Heart left ventricle (tissue), 16 donors: ENCODE data around the gene PHLPP1. TPM values are rescaled to one million over a fixed set of nuclear protein-coding genes. Genes with fewer than 3 reads are reported as not detected.

Experiments used
- ATAC-seq, 4 donors: fragments of 200-7000 bp; cut with Tn5 transposase; one replicate each; pipeline ENCODE4 v1.9.1; 2020 to 2022; ENCODE audit warnings: moderate library complexity in 4 of 4, mild to moderate bottlenecking in 3 of 4, moderate number of reproducible peaks in 1 of 4
- DNase-seq, 5 donors: peaks; one replicate each; pipeline ENCODE4 v3.0.0-alpha.2; 2020
- H3K27ac ChIP-seq, 12 donors: fragments of 200-600 bp; sonication (generic) in 4 of 12; one replicate each; pipeline versions ENCODE4 v1.5.0 to v1.8.0; 2016 to 2022; ENCODE audit warnings: mild to moderate bottlenecking in 2 of 12
- H3K27me3 ChIP-seq, 9 donors: fragments of 200-600 bp; sonication (generic) in 2 of 9; one replicate each; pipeline versions ENCODE4 v1.5.1 to v1.8.0; 2016 to 2022; ENCODE audit warnings: mild to moderate bottlenecking in 3 of 9
- H3K36me3 ChIP-seq, 9 donors: fragments of 200-600 bp; sonication (generic) in 2 of 9; one replicate each; pipeline versions ENCODE4 v1.5.0 to v1.8.0; 2018 to 2022; ENCODE audit warnings: mild to moderate bottlenecking in 2 of 9
- H3K4me1 ChIP-seq, 12 donors: fragments of 200-600 bp; sonication (generic) in 4 of 12; one replicate each; pipeline versions ENCODE4 v1.5.0 to v1.8.0; 2016 to 2022; ENCODE audit warnings: mild to moderate bottlenecking in 3 of 12
- H3K4me3 ChIP-seq, 12 donors: fragments of 200-600 bp; sonication (generic) in 4 of 12; one replicate each; pipeline versions ENCODE4 v1.5.0 to v1.8.0; 2017 to 2022; ENCODE audit warnings: mild to moderate bottlenecking in 9 of 12, moderate library complexity in 4 of 12
- H3K9me3 ChIP-seq, 12 donors: fragments of 200-600 bp; sonication (generic) in 4 of 12; one replicate each; pipeline versions ENCODE4 v1.5.0 to v1.8.0; 2016 to 2022; ENCODE audit warnings: mild to moderate bottlenecking in 1 of 12
- POLR2A ChIP-seq, 2 donors: fragments of 450-650 bp; IDR thresholded peaks; one replicate each; pipeline ENCODE4 v1.6.1; 2017; ENCODE audit warnings: antibody characterized with exemption in 2 of 2, mild to moderate bottlenecking in 2 of 2, moderate library complexity in 2 of 2
- WGBS, 4 donors: extraction: QIAGEN DNeasy Blood & Tissue Kit in 2 of 4; methylation state at CpG; one replicate each; pipeline versions ENCODE4 v1.1.5 to v1.1.7; 2013 to 2018; 5-methylcytosine and 5-hydroxymethylcytosine counted together
- intact Hi-C, 10 donors: fragments of 100-400 bp; cut with DNase I; formaldehyde crosslinking; loops; one replicate each; pipeline versions ENCODE4 v1.11.1 to v1.14.2; 2022
- polyA plus RNA-seq, 2 donors: library from polyadenylated mRNA; stranded (reverse); fragments of 200-250 nt; gene quantifications; one replicate each; pipeline ENCODE4 v1.2.3, GENCODE V29; 2013
- total RNA-seq, 9 donors: library from RNA; depleted of rRNA in 2 of 9; stranded (reverse); fragments of >200 nt in 2 of 9; fragmentation: NEBNext Ultra II Directional in 3 of 9; extraction: Animal tissue kit (Norgen Biotek cat#: 25700) in 3 of 9; gene quantifications; one replicate each; pipeline versions ENCODE4 v1.1.0 to v1.2.4, GENCODE V29; 2016 to 2023
- TF ChIP-seq, protein P1 (sequence below), 12 donors: fragments of 200-600 bp; sonication (generic) in 4 of 12; IDR thresholded peaks; one replicate each; pipeline versions ENCODE4 v1.5.0 to v1.8.0; 2018 to 2022; ENCODE audit warnings: antibody characterized with exemption in 12 of 12, mild to moderate bottlenecking in 5 of 12
- donor health status: ischemic (EF 13 %, LVEDD 7.1; RV severe dilation, severe dysfunction).
- donor health status: healthy with polysubstance abuse.
- donor health status: DM: no; HTN: yes; CAD: no.
- donor health status: DM: no; HTN: no; CAD: no.
- donor health status: ischemic (EF 25% LVEDD 6.9; RV normal size, moderate dysfunction).
- donor health status: ischemic (EF 25% LVEDD 5.7; RV mildly dilated, moderate dysfunction).
- donor health status: healthy.
- donor health status: DM: yes; HTN: yes; CAD: no.
- donor health status: ischemic (EF 35%, LVEDD 5.7; RV mildly dilated, moderate dysfunction).
- donor health status: nonischemic (EF 11% LVEDD 7.7; RV severe dilation, severe dysfunction).
- donor health status: DM: yes; HTN: yes; CAD: no.
- donor health status: PGD.
- donor health status: ischemic (EF 29% LVEDD 5.4; RV normal size, mild dysfunction).
- donor health status: nonischemic (EF 23%, LVEDD 6.1; RV moderate dilation, normal function).

Gene PHLPP1
- total and polyA plus RNA-seq, 11 donors: 1.7 to 11.1 (median 6.2) TPM

DNA sequence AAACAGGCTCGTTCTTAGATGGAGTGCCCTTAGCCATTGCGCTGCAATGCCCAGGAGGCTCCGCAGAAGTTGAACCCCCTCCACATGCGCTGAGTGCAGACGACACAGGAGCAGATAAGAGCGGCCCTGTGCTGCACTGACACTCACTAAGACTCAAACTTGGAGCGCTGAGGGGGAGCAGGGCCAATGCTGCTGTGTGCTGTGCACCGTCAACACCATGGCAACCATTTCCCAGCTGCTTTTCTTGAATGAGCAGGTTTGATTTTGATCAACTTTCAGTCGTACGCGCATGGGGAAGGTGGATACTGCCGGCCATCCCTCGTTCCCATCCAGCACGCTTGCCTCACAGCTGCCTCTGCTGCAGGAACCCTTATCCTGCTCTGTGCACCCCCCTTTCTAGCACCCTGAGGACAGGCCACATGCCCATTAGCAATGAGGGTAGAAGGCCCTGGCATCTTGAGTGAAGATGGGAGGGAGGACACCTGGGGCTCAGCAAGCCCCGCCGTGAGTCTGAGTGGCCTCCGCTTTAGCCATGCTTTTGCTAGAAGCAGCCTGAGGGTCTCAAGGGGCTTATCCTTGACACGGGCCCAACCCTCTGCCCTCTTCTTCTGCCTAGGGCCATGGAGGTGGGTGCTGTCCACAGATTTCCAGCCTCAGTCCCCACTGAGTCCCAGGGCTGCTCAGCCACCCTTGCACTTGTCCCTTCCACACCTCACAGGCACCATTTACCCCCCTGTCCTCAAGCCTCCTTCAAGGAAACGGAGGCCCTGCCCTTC, 271.9 kb downstream of the PHLPP1 start:
- intact Hi-C loops: no loop called here
- peaks cover 0 to 8% (median 3%) of the 10 kb centered on the region in 12 donors for H3K4me1 ChIP-seq
- no peaks in the 10 kb centered on the region for H3K27me3 ChIP-seq
- TF ChIP-seq, protein P1, sequence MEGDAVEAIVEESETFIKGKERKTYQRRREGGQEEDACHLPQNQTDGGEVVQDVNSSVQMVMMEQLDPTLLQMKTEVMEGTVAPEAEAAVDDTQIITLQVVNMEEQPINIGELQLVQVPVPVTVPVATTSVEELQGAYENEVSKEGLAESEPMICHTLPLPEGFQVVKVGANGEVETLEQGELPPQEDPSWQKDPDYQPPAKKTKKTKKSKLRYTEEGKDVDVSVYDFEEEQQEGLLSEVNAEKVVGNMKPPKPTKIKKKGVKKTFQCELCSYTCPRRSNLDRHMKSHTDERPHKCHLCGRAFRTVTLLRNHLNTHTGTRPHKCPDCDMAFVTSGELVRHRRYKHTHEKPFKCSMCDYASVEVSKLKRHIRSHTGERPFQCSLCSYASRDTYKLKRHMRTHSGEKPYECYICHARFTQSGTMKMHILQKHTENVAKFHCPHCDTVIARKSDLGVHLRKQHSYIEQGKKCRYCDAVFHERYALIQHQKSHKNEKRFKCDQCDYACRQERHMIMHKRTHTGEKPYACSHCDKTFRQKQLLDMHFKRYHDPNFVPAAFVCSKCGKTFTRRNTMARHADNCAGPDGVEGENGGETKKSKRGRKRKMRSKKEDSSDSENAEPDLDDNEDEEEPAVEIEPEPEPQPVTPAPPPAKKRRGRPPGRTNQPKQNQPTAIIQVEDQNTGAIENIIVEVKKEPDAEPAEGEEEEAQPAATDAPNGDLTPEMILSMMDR (IDR thresholded peaks at IDR 0.05): no peak
- no peaks in the 10 kb centered on the region for H3K36me3 ChIP-seq
- WGBS, 4 donors: 70 to 77% (median 76%) methylated on average over 19 of the region's 19 CpGs
- ATAC-seq: peak in 1 of 4 donors; percentile 22
- H3K4me3 ChIP-seq: no peak overlapping the region
- no peaks in the 10 kb centered on the region for H3K9me3 ChIP-seq
- no peak for DNase-seq
- H3K27ac ChIP-seq: no peak overlapping the region

DNA sequence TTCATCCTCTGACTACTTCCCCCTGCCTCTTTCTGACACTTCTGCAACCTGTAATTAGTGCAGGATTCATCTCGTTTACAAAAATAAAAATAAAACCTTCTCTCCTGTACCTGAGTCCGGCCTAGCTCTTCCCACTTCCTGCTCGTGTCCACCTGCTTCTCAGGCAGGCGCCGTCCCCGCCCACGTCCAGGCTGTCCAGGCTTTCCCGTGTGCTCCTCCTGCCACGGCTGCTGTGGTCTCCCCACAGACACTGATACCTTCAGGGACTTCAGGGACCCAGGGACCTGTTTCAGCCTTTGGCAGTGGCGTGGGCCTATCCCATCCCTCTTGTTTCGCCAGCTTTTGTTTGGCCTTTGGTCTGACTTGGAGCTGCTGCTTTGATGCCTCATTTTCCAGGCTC, 272.5 kb downstream of the PHLPP1 start:
- Histone ChIP-seq H3K4me1 (peaks cover 0 to 2% (median 0%) of the 10 kb centered on the region in 12 donors), H3K4me3 (no peak overlapping the region), H3K27me3 (no peaks in the 10 kb centered on the region), H3K27ac (no peak overlapping the region), H3K9me3 (no peaks in the 10 kb centered on the region), H3K36me3 (no peaks in the 10 kb centered on the region)
- TF ChIP-seq, protein P1 (IDR thresholded peaks at IDR 0.05): no peak
- TF ChIP-seq POLR2A (IDR thresholded peaks at IDR 0.05): no peak
- WGBS, 4 donors: 92 to 96% (median 92%) methylated on average over 11 of the region's 11 CpGs
- DNase-seq (no peak), ATAC-seq (no peak)
- intact Hi-C loops: no loop called here

GRCh38 chr18:62988471-62988870, 273.1 kb downstream of the PHLPP1 start:
- Histone ChIP-seq H3K4me1 (no peaks in the 10 kb centered on the region), H3K27ac (no peak overlapping the region), H3K4me3 (peak overlapping the region in 3 of 12 donors; percentile 3 to 28 (median 7)), H3K9me3 (no peaks in the 10 kb centered on the region), H3K27me3 (no peaks in the 10 kb centered on the region), H3K36me3 (no peaks in the 10 kb centered on the region)
- DNase-seq (no peak), ATAC-seq (peak in 1 of 4 donors; percentile 10)
- no peak for TF ChIP-seq POLR2A (IDR thresholded peaks at IDR 0.05)
- TF ChIP-seq, protein P1 (IDR thresholded peaks at IDR 0.05): no peak
- intact Hi-C loops: no loop called here
- 67 to 71% (median 71%) methylated on average over 5 of the region's 5 CpGs for WGBS, 4 donors

- no peaks in the 10 kb centered on the region for H3K27me3 ChIP-seq
- no peak overlapping the region for H3K4me3 ChIP-seq
- DNase-seq (no peak), ATAC-seq (no peak)
- no peak overlapping the region for H3K27ac ChIP-seq
- TF ChIP-seq POLR2A (IDR thresholded peaks at IDR 0.05): no peak
- TF ChIP-seq, protein P1 (IDR thresholded peaks at IDR 0.05): no peak
- no peaks in the 10 kb centered on the region for H3K36me3 ChIP-seq
- no peaks in the 10 kb centered on the region for H3K9me3 ChIP-seq
- H3K4me1 ChIP-seq: no peaks in the 10 kb centered on the region
- 80 to 85% (median 82%) methylated on average over 7 of the region's 7 CpGs for WGBS, 4 donors
- intact Hi-C loops: no loop called here
Measured at GRCh38 chr18:62989195-62989594, 273.9 kb downstream of the PHLPP1 start.
